GM18858 (cell line): ENCODE measurements around the gene KMT2C.
"Not testable (repeated sequence)": the region's sequence is repeated elsewhere in the genome, so short reads cannot be mapped to it uniquely, and the experiment has no call there.

Experiments used
- ATAC-seq: cut with Tn5 transposase; IDR thresholded peaks from one replicate; pipeline ENCODE4 v1.9.1; 2021; ENCODE audit not compliant: unreplicated experiment

Gene KMT2C

GRCh38 chr7:152406030-152406429, 29.8 kb downstream of the KMT2C start:
- not testable (repeated sequence) for ATAC-seq

- ATAC-seq: no peak
Observed at GRCh38 chr7:152403726-152404125, 32.1 kb downstream of the KMT2C start.

- no peak for ATAC-seq
Observed at GRCh38 chr7:152402384-152403250, 33.2 kb downstream of the KMT2C start.

GRCh38 chr7:152399344-152399743, 36.5 kb downstream of the KMT2C start:
- no peak for ATAC-seq

- no peak for ATAC-seq
Observed at GRCh38 chr7:152395112-152395511, 40.7 kb downstream of the KMT2C start.

- not testable (repeated sequence) for ATAC-seq
Observed at GRCh38 chr7:152394214-152394613, 41.6 kb downstream of the KMT2C start.

- ATAC-seq: no peak
Observed at GRCh38 chr7:152392254-152392653, 43.5 kb downstream of the KMT2C start.

- not testable (repeated sequence) for ATAC-seq
Observed at GRCh38 chr7:152386136-152386764, 49.6 kb downstream of the KMT2C start.

- ATAC-seq: not testable (repeated sequence)
Observed at GRCh38 chr7:152384235-152385200, 51.3 kb downstream of the KMT2C start.

GRCh38 chr7:152383341-152384234, 52.2 kb downstream of the KMT2C start:
- no peak for ATAC-seq

GRCh38 chr7:152382244-152382643, 53.6 kb downstream of the KMT2C start:
- ATAC-seq: no peak

- ATAC-seq: not testable (repeated sequence)
Observed at GRCh38 chr7:152380931-152381578, 54.7 kb downstream of the KMT2C start.

- ATAC-seq: not testable (repeated sequence)
Observed at GRCh38 chr7:152378497-152378896, 57.3 kb downstream of the KMT2C start.

GRCh38 chr7:152376716-152377484, 58.9 kb downstream of the KMT2C start:
- ATAC-seq: not testable (repeated sequence)

GRCh38 chr7:152370297-152370696, 65.5 kb downstream of the KMT2C start:
- no peak for ATAC-seq

GRCh38 chr7:152369518-152369917, 66.3 kb downstream of the KMT2C start:
- ATAC-seq: no peak

- no peak for ATAC-seq
Observed at GRCh38 chr7:152367170-152367569, 68.6 kb downstream of the KMT2C start.

GRCh38 chr7:152366662-152367061, 69.1 kb downstream of the KMT2C start:
- ATAC-seq: no peak
